PC-3 (cell line): ENCODE data around the gene PPIE. TPM values are rescaled to one million over a fixed set of nuclear protein-coding genes. Genes with fewer than 3 reads are reported as not detected.
A peak's percentile ranks its signal among the peaks of the same experiment; 100 is the strongest.

Experiments
- ATAC-seq: fragments of 200-7000 bp; cut with Tn5 transposase; 2 replicates; pipeline ENCODE4 v1.9.1; 2020; ENCODE audit warnings: mild to moderate bottlenecking, moderate library complexity
- BruUV-seq: library from RNA; stranded (reverse); fragments of 400-500 nt; replicated peaks from 2 replicates; lab custom pipeline; 2021; lab: Mats Ljungman, UMichigan
- CTCF ChIA-PET: fragments of 300-600 bp; sonication (Branson Sonifier 250); formaldehyde crosslinking; loops from one replicate; lab custom pipeline; 2022; ENCODE audit warnings: antibody characterized with exemption; lab: Charles Lee
- POLR2A ChIA-PET: fragments of 300-600 bp; sonication (Branson Sonifier 250); formaldehyde crosslinking; loops from one replicate; lab custom pipeline; 2022; ENCODE audit warnings: antibody characterized with exemption; ENCODE audit not compliant: unreplicated experiment; lab: Charles Lee
- DNase-seq: peaks from one replicate; pipeline ENCODE4 v3.0.0-alpha.2; 2015
- H2AFZ ChIP-seq: fragments of 300-600 bp; sonication (generic); 2 replicates; pipeline ENCODE4 v1.6.0; 2016; ENCODE audit warnings: antibody characterized with exemption, low read length
- H3F3A ChIP-seq: fragments of 300-600 bp; sonication (generic); one replicate; pipeline ENCODE4 v1.6.0; 2017; ENCODE audit warnings: antibody characterized with exemption, low read length, control low read depth, mild to moderate bottlenecking; ENCODE audit not compliant: unreplicated experiment
- H3K27ac ChIP-seq: fragments of 300-600 bp; sonication (generic); 2 replicates; pipeline ENCODE4 v1.5.1; 2016; ENCODE audit warnings: mild to moderate bottlenecking, low read length
- H3K27me3 ChIP-seq: fragments of 300-600 bp; sonication (generic); 2 replicates; pipeline ENCODE4 v1.6.1; 2016; ENCODE audit warnings: low read length, mixed read lengths
- H3K36me3 ChIP-seq: fragments of 300-600 bp; sonication (generic); 2 replicates; pipeline ENCODE4 v1.6.1; 2016; ENCODE audit warnings: low read depth, mixed run types, low read length, mixed read lengths
- H3K4me1 ChIP-seq: fragments of 300-600 bp; sonication (generic); 2 replicates; pipeline ENCODE4 v1.5.1; 2016; ENCODE audit warnings: low read length; ENCODE audit not compliant: insufficient read depth
- H3K4me2 ChIP-seq: fragments of 300-600 bp; sonication (generic); 2 replicates; pipeline ENCODE4 v1.6.0; 2016; ENCODE audit warnings: low read length
- H3K4me3 ChIP-seq: fragments of 300-600 bp; sonication (generic); 2 replicates; pipeline ENCODE4 v1.5.1; 2016; ENCODE audit warnings: mild to moderate bottlenecking, low read length, mixed read lengths
- H3K79me2 ChIP-seq: fragments of 300-600 bp; sonication (generic); 2 replicates; pipeline ENCODE4 v1.6.1; 2017; ENCODE audit warnings: low read length, mixed read lengths
- H3K9ac ChIP-seq: fragments of 300-600 bp; sonication (generic); 2 replicates; pipeline ENCODE4 v1.6.0; 2016; ENCODE audit warnings: mild to moderate bottlenecking, low read length
- H3K9me2 ChIP-seq: fragments of 300-600 bp; sonication (generic); replicated peaks from 2 replicates; pipeline ENCODE4 v1.6.1; 2016; ENCODE audit warnings: mixed run types, low read length, mixed read lengths
- H3K9me3 ChIP-seq: fragments of 300-600 bp; sonication (generic); 2 replicates; pipeline ENCODE4 v1.6.1; 2016; ENCODE audit warnings: low read length, mixed read lengths
- H4K20me1 ChIP-seq: fragments of 300-600 bp; sonication (generic); 2 replicates; pipeline ENCODE4 v1.6.1; 2016; ENCODE audit warnings: low read length, mixed read lengths
- CTCF ChIP-seq: fragments of 300-600 bp; sonication (generic); conservative IDR thresholded peaks from 2 replicates; pipeline ENCODE4 v1.5.1; 2017; ENCODE audit warnings: antibody characterized with exemption, low read depth, mild to moderate bottlenecking, low read length
- EZH2 ChIP-seq: fragments of 300-600 bp; sonication (generic); IDR thresholded peaks from one replicate; pipeline ENCODE4 v1.6.1; 2017; ENCODE audit warnings: antibody characterized with exemption, mild to moderate bottlenecking, low read length; ENCODE audit not compliant: unreplicated experiment
- EZH2phosphoT487 ChIP-seq: fragments of 300-600 bp; sonication (generic); IDR thresholded peaks from 2 replicates; pipeline ENCODE4 v1.6.1; 2018; ENCODE audit warnings: mild to moderate bottlenecking, antibody characterized with exemption, low read length, borderline replicate concordance
- intact Hi-C: fragments of 100-400 bp; cut with micrococcal nuclease; formaldehyde crosslinking; loops from 2 replicates; pipeline ENCODE4 v1.9.0; 2023
- total RNA-seq: library from RNA; depleted of rRNA; stranded (reverse); fragments of >200 nt; gene quantifications from 2 replicates; pipeline ENCODE4 v1.2.3, GENCODE V29; 2014

Gene PPIE
- total RNA-seq, 1 experiment from 2014 or later = 53.6 TPM

- Histone ChIP-seq H3K9me3 (no peaks in the 10 kb centered on the region), H3K36me3 (peaks cover 73% of the 10 kb centered on the region), H3K27ac (no peak overlapping the region), H3K9me2 (no peaks in the 10 kb centered on the region), H3K27me3 (no peaks in the 10 kb centered on the region), H4K20me1 (no peaks in the 10 kb centered on the region), H3K9ac (no peak overlapping the region), H2AFZ (no peak overlapping the region), H3K4me2 (no peak overlapping the region), H3F3A (no peaks in the 10 kb centered on the region), H3K79me2 (no peaks in the 10 kb centered on the region), H3K4me1 (no peaks in the 10 kb centered on the region), H3K4me3 (no peak overlapping the region)
- DNase-seq = no peak
- ChIA-PET CTCF (no interaction called here), POLR2A (no interaction called here)
- BruUV-seq = no TSS peak
- TF ChIP-seq EZH2 (no peak), EZH2phosphoT487 (no peak), CTCF (no peak)
- no peak for ATAC-seq
- intact Hi-C loops = no loop called here
Measured at GRCh38 chr1:39752703-39753102, 14.0 kb downstream of the PPIE start.

GRCh38 chr1:39753132-39754025 lies 14.7 kb downstream of the PPIE start:
- peaks cover 69% of the 10 kb centered on the region for H3K36me3 ChIP-seq
- no peaks in the 10 kb centered on the region for H3K9me2 ChIP-seq
- no peak overlapping the region for H3K4me2 ChIP-seq
- no peak overlapping the region for H2AFZ ChIP-seq
- H4K20me1 ChIP-seq = no peaks in the 10 kb centered on the region
- CTCF ChIA-PET = no interaction called here
- no peak overlapping the region for H3K4me3 ChIP-seq
- H3K27me3 ChIP-seq = no peaks in the 10 kb centered on the region
- no peak overlapping the region for H3K27ac ChIP-seq
- POLR2A ChIA-PET = no interaction called here
- TSS peak; percentile 37 for BruUV-seq
- intact Hi-C loops = no loop called here
- no peak for TF ChIP-seq EZH2
- TF ChIP-seq EZH2phosphoT487 = no peak
- TF ChIP-seq CTCF = no peak
- DNase-seq (no peak), ATAC-seq (no peak)
- no peaks in the 10 kb centered on the region for H3K79me2 ChIP-seq
- no peaks in the 10 kb centered on the region for H3K4me1 ChIP-seq
- H3F3A ChIP-seq = no peaks in the 10 kb centered on the region
- no peaks in the 10 kb centered on the region for H3K9me3 ChIP-seq
- no peak overlapping the region for H3K9ac ChIP-seq

GRCh38 chr1:39754026-39754570 lies 15.4 kb downstream of the PPIE start:
- H3K9ac ChIP-seq = no peak overlapping the region
- H3K9me3 ChIP-seq = no peaks in the 10 kb centered on the region
- H3K4me1 ChIP-seq = no peaks in the 10 kb centered on the region
- no peaks in the 10 kb centered on the region for H3F3A ChIP-seq
- H3K4me3 ChIP-seq = no peak overlapping the region
- no peak overlapping the region for H3K4me2 ChIP-seq
- intact Hi-C loops = no loop called here
- ATAC-seq (peak; percentile 51; the same call in 1 of the 2 replicates), DNase-seq (peak; percentile 42)
- POLR2A ChIA-PET = no interaction called here
- CTCF ChIA-PET = no interaction called here
- H2AFZ ChIP-seq = no peak overlapping the region
- peaks cover 62% of the 10 kb centered on the region for H3K36me3 ChIP-seq
- TF ChIP-seq CTCF (no peak), EZH2 (no peak), EZH2phosphoT487 (no peak)
- H3K79me2 ChIP-seq = no peaks in the 10 kb centered on the region
- no peaks in the 10 kb centered on the region for H4K20me1 ChIP-seq
- BruUV-seq = no TSS peak
- no peaks in the 10 kb centered on the region for H3K27me3 ChIP-seq
- no peak overlapping the region for H3K27ac ChIP-seq
- H3K9me2 ChIP-seq = no peaks in the 10 kb centered on the region
